Mesenchymal stem cell (in vitro differentiated cells and primary cell): ENCODE data around the gene DPF3.

Experiments
- DNase-seq: peaks from one replicate; pipeline ENCODE4 v3.0.0-alpha.2; 2013
- H2AFZ ChIP-seq: one replicate; pipeline ENCODE4 v1.6.1; 2013; ENCODE audit warnings: low read depth, mild to moderate bottlenecking, control low read depth, inconsistent platforms, low read length, moderate library complexity
- H2AK5ac ChIP-seq: 2 replicates; pipeline ENCODE4 v1.6.1; 2013; ENCODE audit warnings: low read length, moderate library complexity, mild to moderate bottlenecking, inconsistent platforms; ENCODE audit not compliant: severe bottlenecking
- H2BK120ac ChIP-seq: one replicate; pipeline ENCODE4 v1.6.1; 2013; ENCODE audit warnings: low read depth, mild to moderate bottlenecking, inconsistent platforms, low read length, moderate library complexity
- H2BK12ac ChIP-seq, 2 experiments: one replicate each; pipeline ENCODE4 v1.6.1; 2013; ENCODE audit warnings: inconsistent platforms in 2 of 2, low read length in 2 of 2, mild to moderate bottlenecking in 2 of 2, moderate library complexity in 2 of 2, control low read depth in 1 of 2
- H2BK15ac ChIP-seq: one replicate; pipeline ENCODE4 v1.6.1; 2013; ENCODE audit warnings: mild to moderate bottlenecking, low read depth, inconsistent platforms; ENCODE audit not compliant: poor library complexity, severe bottlenecking
- H2BK5ac ChIP-seq: 2 replicates; pipeline ENCODE4 v1.6.1; 2013; ENCODE audit warnings: low read depth, mild to moderate bottlenecking, low read length, control low read depth, inconsistent platforms; ENCODE audit not compliant: poor library complexity, severe bottlenecking
- H3K14ac ChIP-seq, 2 experiments: one replicate each; pipeline ENCODE4 v1.6.1; 2013; ENCODE audit warnings: inconsistent platforms in 2 of 2, low read length in 2 of 2, control low read depth in 1 of 2, mild to moderate bottlenecking in 1 of 2, moderate library complexity in 1 of 2
- H3K18ac ChIP-seq, 2 experiments: one replicate each; pipeline ENCODE4 v1.6.1; 2013; ENCODE audit warnings: inconsistent platforms in 2 of 2, low read length in 2 of 2, control low read depth in 1 of 2, low read depth in 1 of 2, mild to moderate bottlenecking in 1 of 2
- H3K23ac ChIP-seq, 2 experiments: one replicate each; pipeline ENCODE4 v1.6.1; 2013; ENCODE audit warnings: inconsistent platforms in 2 of 2, low read length in 2 of 2, mild to moderate bottlenecking in 2 of 2, moderate library complexity in 2 of 2, control low read depth in 1 of 2
- H3K27ac ChIP-seq: 2 replicates; pipeline ENCODE4 v1.5.1; 2013; ENCODE audit warnings: mild to moderate bottlenecking, moderate library complexity, low read length, control low read depth, inconsistent platforms; ENCODE audit not compliant: poor library complexity, severe bottlenecking
- H3K27me3 ChIP-seq, 2 experiments: 2 replicates each; pipeline versions ENCODE4 v1.6.1 to v1.7.0; 2013; ENCODE audit warnings: low read length in 2 of 2, mild to moderate bottlenecking in 2 of 2, moderate library complexity in 2 of 2, control low read depth in 1 of 2, inconsistent platforms in 1 of 2; ENCODE audit not compliant: control insufficient read depth in 1 of 2, insufficient read depth in 1 of 2
- H3K36me3 ChIP-seq, 2 experiments: 2 replicates each; pipeline versions ENCODE4 v1.6.1 to v1.7.0; 2013; ENCODE audit warnings: low read length in 2 of 2, control low read depth in 1 of 2, inconsistent platforms in 1 of 2, low read depth in 1 of 2, mild to moderate bottlenecking in 1 of 2; ENCODE audit not compliant: insufficient read depth in 2 of 2, control insufficient read depth in 1 of 2
- H3K4ac ChIP-seq, 2 experiments: one replicate each; pipeline ENCODE4 v1.6.1; 2013; ENCODE audit warnings: inconsistent platforms in 2 of 2, low read length in 2 of 2, mild to moderate bottlenecking in 2 of 2, moderate library complexity in 2 of 2, control low read depth in 1 of 2, low read depth in 1 of 2
- H3K4me1 ChIP-seq: 2 replicates; pipeline ENCODE4 v1.6.1; 2013; ENCODE audit warnings: low read depth, low read length, control low read depth; ENCODE audit not compliant: control insufficient read depth, insufficient read depth
- H3K4me2 ChIP-seq: 2 replicates; pipeline ENCODE4 v1.6.1; 2013; ENCODE audit warnings: low read length, mild to moderate bottlenecking, inconsistent platforms; ENCODE audit not compliant: poor library complexity, severe bottlenecking
- H3K4me3 ChIP-seq, 2 experiments: 2 replicates each; pipeline versions ENCODE4 v1.5.1 to v1.7.0; 2013; ENCODE audit warnings: low read length in 2 of 2, mild to moderate bottlenecking in 2 of 2, control low read depth in 1 of 2, low read depth in 1 of 2; ENCODE audit not compliant: insufficient read depth in 1 of 2
- H3K79me1 ChIP-seq: replicated peaks from 2 replicates; pipeline ENCODE4 v1.6.1; 2013; ENCODE audit warnings: mild to moderate bottlenecking, control low read depth, low read length, inconsistent platforms; ENCODE audit not compliant: poor library complexity, severe bottlenecking
- H3K9ac ChIP-seq: 2 replicates; pipeline ENCODE4 v1.7.0; 2013; ENCODE audit warnings: mild to moderate bottlenecking, low read length, moderate library complexity
- H3K9me3 ChIP-seq: 2 replicates; pipeline ENCODE4 v1.7.0; 2013; ENCODE audit warnings: mild to moderate bottlenecking, low read length; ENCODE audit not compliant: control insufficient read depth
- H4K8ac ChIP-seq: one replicate; pipeline ENCODE4 v1.6.1; 2013; ENCODE audit warnings: inconsistent platforms, mild to moderate bottlenecking, low read length, moderate library complexity
- H4K91ac ChIP-seq: one replicate; pipeline ENCODE4 v1.6.1; 2013; ENCODE audit warnings: mild to moderate bottlenecking, low read length, inconsistent platforms
- WGBS: methylation state at CpG from one replicate; pipeline ENCODE4 v1.1.7; 2013; ENCODE audit warnings: mixed read lengths; 5-methylcytosine and 5-hydroxymethylcytosine counted together

The DPF3 gene

GRCh38 chr14:72722201-72722785 is 171.6 kb downstream of the DPF3 start:
- H3K23ac ChIP-seq, result no peak overlapping the region
- H2BK120ac ChIP-seq, result no peak overlapping the region
- H3K4me3 ChIP-seq, result no peak overlapping the region
- peaks cover 42% of the 10 kb centered on the region for H3K79me1 ChIP-seq
- peaks cover 0 to 46% of the 10 kb centered on the region in 2 experiments for H3K36me3 ChIP-seq
- no peak overlapping the region for H2AFZ ChIP-seq
- H3K9ac ChIP-seq, result no peak overlapping the region
- H2AK5ac ChIP-seq, result no peak overlapping the region
- no peaks in the 10 kb centered on the region for H3K27me3 ChIP-seq
- H2BK12ac ChIP-seq, result no peak overlapping the region
- no peak overlapping the region for H3K27ac ChIP-seq
- no peak overlapping the region for H3K4me2 ChIP-seq
- H3K9me3 ChIP-seq, result no peaks in the 10 kb centered on the region
- no peak overlapping the region for H4K8ac ChIP-seq
- no peak for DNase-seq
- H3K18ac ChIP-seq, result no peak overlapping the region
- H3K4ac ChIP-seq, result no peak overlapping the region
- no peak overlapping the region for H2BK5ac ChIP-seq
- no peak overlapping the region for H3K14ac ChIP-seq
- peaks cover 2% of the 10 kb centered on the region for H3K4me1 ChIP-seq
- WGBS, result 97% methylated on average over 11 of the region's 11 CpGs
- H4K91ac ChIP-seq, result no peak overlapping the region
- peak overlapping the region; percentile 3 for H2BK15ac ChIP-seq

- no peak for DNase-seq
- H3K36me3 ChIP-seq, result peaks cover 0 to 47% of the 10 kb centered on the region in 2 experiments
- no peak overlapping the region for H2AFZ ChIP-seq
- H2AK5ac ChIP-seq, result no peak overlapping the region
- H3K4me3 ChIP-seq, result no peak overlapping the region
- no peak overlapping the region for H3K18ac ChIP-seq
- no peak overlapping the region for H2BK15ac ChIP-seq
- H3K4me1 ChIP-seq, result peaks cover 2% of the 10 kb centered on the region
- H3K4me2 ChIP-seq, result no peak overlapping the region
- no peaks in the 10 kb centered on the region for H3K9me3 ChIP-seq
- H3K27me3 ChIP-seq, result no peaks in the 10 kb centered on the region
- H4K91ac ChIP-seq, result no peak overlapping the region
- no peak overlapping the region for H3K9ac ChIP-seq
- H3K4ac ChIP-seq, result no peak overlapping the region
- peaks cover 45% of the 10 kb centered on the region for H3K79me1 ChIP-seq
- H3K14ac ChIP-seq, result no peak overlapping the region
- H2BK5ac ChIP-seq, result no peak overlapping the region
- H4K8ac ChIP-seq, result no peak overlapping the region
- no peak overlapping the region for H3K23ac ChIP-seq
- H2BK12ac ChIP-seq, result no peak overlapping the region
- H3K27ac ChIP-seq, result no peak overlapping the region
- no peak overlapping the region for H2BK120ac ChIP-seq
These were observed 172.8 kb downstream of the DPF3 start for GRCh38 chr14:72721083-72721482.

- H3K4me3 ChIP-seq, result no peak overlapping the region
- 100% methylated on average over 2 of the region's 2 CpGs for WGBS
- H3K9me3 ChIP-seq, result no peaks in the 10 kb centered on the region
- H3K14ac ChIP-seq, result no peak overlapping the region
- peaks cover 35% of the 10 kb centered on the region for H3K79me1 ChIP-seq
- no peak for DNase-seq
- H3K4me1 ChIP-seq, result peaks cover 18% of the 10 kb centered on the region
- no peak overlapping the region for H3K23ac ChIP-seq
- no peak overlapping the region for H3K4me2 ChIP-seq
- H4K8ac ChIP-seq, result no peak overlapping the region
- no peak overlapping the region for H3K18ac ChIP-seq
- H3K9ac ChIP-seq, result no peak overlapping the region
- peaks cover 0 to 60% of the 10 kb centered on the region in 2 experiments for H3K36me3 ChIP-seq
- no peak overlapping the region for H2AK5ac ChIP-seq
- no peak overlapping the region for H4K91ac ChIP-seq
- H3K27me3 ChIP-seq, result no peaks in the 10 kb centered on the region
- H2AFZ ChIP-seq, result no peak overlapping the region
- no peak overlapping the region for H3K4ac ChIP-seq
- H2BK120ac ChIP-seq, result no peak overlapping the region
- no peak overlapping the region for H2BK15ac ChIP-seq
- no peak overlapping the region for H3K27ac ChIP-seq
- no peak overlapping the region for H2BK5ac ChIP-seq
- H2BK12ac ChIP-seq, result no peak overlapping the region
These were observed 176.7 kb downstream of the DPF3 start for GRCh38 chr14:72717220-72717619.

- no peak overlapping the region for H3K4ac ChIP-seq
- H3K14ac ChIP-seq, result no peak overlapping the region
- H3K27ac ChIP-seq, result no peak overlapping the region
- no peak overlapping the region for H3K4me3 ChIP-seq
- no peak overlapping the region for H2BK5ac ChIP-seq
- no peak overlapping the region for H2BK120ac ChIP-seq
- no peak overlapping the region for H2AK5ac ChIP-seq
- peaks cover 35% of the 10 kb centered on the region for H3K79me1 ChIP-seq
- no peak overlapping the region for H2BK12ac ChIP-seq
- H3K18ac ChIP-seq, result no peak overlapping the region
- H2AFZ ChIP-seq, result no peak overlapping the region
- no peaks in the 10 kb centered on the region for H3K27me3 ChIP-seq
- 83% methylated on average over 4 of the region's 4 CpGs for WGBS
- peak overlapping the region; percentile 13 for H4K8ac ChIP-seq
- no peaks in the 10 kb centered on the region for H3K9me3 ChIP-seq
- H2BK15ac ChIP-seq, result no peak overlapping the region
- H3K36me3 ChIP-seq, result peaks cover 0 to 63% of the 10 kb centered on the region in 2 experiments
- H4K91ac ChIP-seq, result no peak overlapping the region
- no peak for DNase-seq
- H3K9ac ChIP-seq, result no peak overlapping the region
- no peak overlapping the region for H3K23ac ChIP-seq
- H3K4me1 ChIP-seq, result peaks cover 18% of the 10 kb centered on the region
- no peak overlapping the region for H3K4me2 ChIP-seq
These were observed 177.4 kb downstream of the DPF3 start for GRCh38 chr14:72716476-72716875.
